A549 treated with Mapracorat at 1 μM for 4 hours (cell line): Measurements from ENCODE around the gene WDR13. TPM values are rescaled to one million over a fixed set of nuclear protein-coding genes. Genes with fewer than 3 reads are reported as not detected.

Source experiments
- total RNA-seq: library from RNA; stranded (reverse); fragments of 200-300 nt; extraction: Qiagen RNA extraction; gene quantifications from 5 replicates; pipeline ENCODE4 v1.2.3, GENCODE V29; 2022

The WDR13 gene
- 61.4 to 93.6 TPM (median 82.8 TPM) in 5 replicates for total RNA-seq

DNA sequence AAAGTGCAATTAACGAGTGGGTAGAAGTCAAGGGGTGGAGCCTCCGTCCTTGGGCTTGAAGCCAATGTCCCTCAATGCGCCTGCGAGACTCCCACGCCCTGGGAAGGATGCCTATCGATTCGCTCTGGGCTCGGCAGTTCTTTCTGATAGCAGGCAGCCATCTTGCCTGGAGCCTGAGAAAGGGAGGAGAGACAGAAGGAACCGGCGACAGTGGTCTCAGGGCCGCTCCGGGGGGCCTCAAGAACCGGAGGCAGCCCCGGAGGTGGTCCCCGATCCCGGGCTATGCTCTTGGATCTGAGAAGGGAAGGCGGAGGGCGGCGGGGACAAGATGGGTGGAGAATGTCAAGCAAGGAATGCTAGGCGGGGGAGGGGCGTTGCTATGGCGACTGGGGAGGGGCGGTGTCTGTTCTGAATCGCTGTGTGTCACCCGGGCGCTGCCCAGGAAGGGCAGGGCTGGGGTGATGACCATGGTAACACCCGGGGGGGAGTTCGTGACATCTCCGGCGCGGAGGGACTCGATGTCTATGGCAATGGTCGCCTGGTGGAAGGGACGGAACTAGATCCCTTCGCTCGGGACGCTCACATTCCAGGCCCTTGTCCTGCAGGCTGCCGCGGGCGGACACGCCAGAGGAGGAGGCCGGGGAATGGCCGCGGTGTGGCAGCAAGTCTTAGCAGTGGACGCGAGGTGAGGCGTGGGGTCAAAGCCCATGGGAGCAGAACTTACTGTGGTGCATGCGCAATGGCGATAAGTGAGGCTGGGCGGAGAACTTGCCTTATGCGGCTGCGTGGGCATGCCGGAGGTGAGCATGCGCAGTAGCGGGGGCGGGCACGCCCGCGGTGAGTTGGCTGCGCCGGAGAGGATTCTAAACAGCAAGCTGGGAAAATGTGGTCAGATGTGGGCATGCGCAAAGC is at the start of gene WDR13:
Gene WDR13, plus strand, starts transcription at position 140 of the 912 bp plus-strand sequence. Its CDS starts 505 bp downstream, at position 645.

DNA sequence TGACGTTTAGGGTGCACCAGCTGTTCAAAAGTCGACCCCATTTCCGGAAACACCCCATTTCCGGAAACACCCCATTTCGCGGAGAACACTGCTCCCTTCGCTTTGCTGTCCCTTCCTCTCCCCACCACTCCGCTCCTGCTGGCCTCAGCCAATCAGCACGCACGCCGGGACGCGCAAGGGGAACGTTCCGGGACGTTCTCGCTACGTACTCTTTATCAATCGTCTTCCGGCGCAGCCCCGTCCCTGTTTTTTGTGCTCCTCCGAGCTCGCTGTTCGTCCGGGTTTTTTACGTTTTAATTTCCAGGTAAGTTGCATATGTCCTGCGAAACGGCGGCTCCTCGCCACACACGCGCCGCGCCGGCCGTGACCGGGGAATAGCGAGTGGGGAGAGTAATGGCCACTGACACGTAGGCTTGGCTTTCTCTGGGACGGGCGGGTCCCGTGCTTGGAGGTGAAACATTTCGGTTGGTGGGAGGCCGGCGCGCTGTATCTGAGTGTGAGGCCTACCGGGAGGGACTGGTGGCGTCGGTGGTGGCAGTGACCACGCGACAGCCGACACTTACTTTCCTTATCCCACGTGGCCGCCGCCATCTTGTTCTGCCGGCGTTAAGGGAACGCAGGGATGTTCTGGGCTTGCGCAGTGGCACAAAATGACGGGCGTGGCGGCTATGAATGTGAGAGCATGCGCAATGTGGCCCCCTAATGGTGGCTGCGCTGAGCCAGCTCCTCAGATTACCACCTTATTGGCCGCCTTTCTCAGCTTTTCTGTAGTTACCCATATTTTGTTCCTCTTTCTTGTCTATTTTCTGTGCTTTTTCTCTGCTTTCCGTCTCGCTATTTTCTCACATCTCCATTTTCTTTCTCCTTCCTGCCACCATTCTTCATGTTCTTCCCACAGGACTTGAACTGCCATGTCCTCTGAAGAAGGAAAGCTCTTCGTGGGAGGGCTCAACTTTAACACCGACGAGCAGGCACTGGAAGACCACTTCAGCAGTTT is 22.7 kb upstream of the WDR13 start, which contains the start of gene RBM3:
Gene RBM3, plus strand, starts transcription at position 215 of the 997 bp plus-strand sequence. Its CDS starts 697 bp downstream, at position 912.

Other genes with a start within 250 kb of the WDR13 start
- gene SSX3, start 240.8 kb upstream of the WDR13 start, total RNA-seq: not detected in 5 replicates
- gene SSX4, start 214.0 kb upstream of the WDR13 start, total RNA-seq: not detected in 5 replicates
- not detected in 5 replicates for gene SSX4B, start 185.5 kb upstream of the WDR13 start, total RNA-seq
- 0.13 to 0.56 TPM (median 0.31 TPM) in 5 replicates for gene SLC38A5, start 127.2 kb upstream of the WDR13 start, total RNA-seq
- 66.3 to 72.2 TPM (median 71.3 TPM) in 5 replicates for gene FTSJ1, start 121.3 kb upstream of the WDR13 start, total RNA-seq
- gene PORCN, start 88.5 kb upstream of the WDR13 start, total RNA-seq: 15.0 to 17.7 TPM (median 16.6 TPM) in 5 replicates
- gene EBP, start 75.7 kb upstream of the WDR13 start, total RNA-seq: 124 to 155 TPM (median 146 TPM) in 5 replicates
- gene TBC1D25, start 57.8 kb upstream of the WDR13 start, total RNA-seq: 11.1 to 14.9 TPM (median 12.5 TPM) in 5 replicates
- 341 to 540 TPM (median 379 TPM) in 5 replicates for gene RBM3, start 23.0 kb upstream of the WDR13 start, total RNA-seq
- 0.20 to 0.65 TPM (median 0.41 TPM) in 5 replicates for gene WAS, start 86.3 kb downstream of the WDR13 start, total RNA-seq
- gene SUV39H1, start 99.2 kb downstream of the WDR13 start, total RNA-seq: 20.1 to 23.6 TPM (median 22.6 TPM) in 5 replicates
- not detected in 5 replicates for gene GLOD5, start 164.3 kb downstream of the WDR13 start, total RNA-seq
- gene GATA1, start 189.1 kb downstream of the WDR13 start, total RNA-seq: not detected in 5 replicates
- gene HDAC6, start 204.6 kb downstream of the WDR13 start, total RNA-seq: 25.3 to 31.5 TPM (median 27.3 TPM) in 5 replicates
- not detected in 5 replicates for gene ERAS, start 229.0 kb downstream of the WDR13 start, total RNA-seq
- 19.4 to 53.5 TPM (median 48.4 TPM) in 5 replicates for gene PCSK1N, start 238.1 kb downstream of the WDR13 start, total RNA-seq